HS-5 (cell line): ENCODE data around the gene FOXO3.
"Not testable (repeated sequence)": the region's sequence is repeated elsewhere in the genome, so short reads cannot be mapped to it uniquely, and the experiment has no call there.

Source experiments
- DNase-seq: peaks from one replicate; pipeline ENCODE4 v3.0.0-alpha.2; 2012; ENCODE audit warnings: low read depth

The FOXO3 gene

DNA sequence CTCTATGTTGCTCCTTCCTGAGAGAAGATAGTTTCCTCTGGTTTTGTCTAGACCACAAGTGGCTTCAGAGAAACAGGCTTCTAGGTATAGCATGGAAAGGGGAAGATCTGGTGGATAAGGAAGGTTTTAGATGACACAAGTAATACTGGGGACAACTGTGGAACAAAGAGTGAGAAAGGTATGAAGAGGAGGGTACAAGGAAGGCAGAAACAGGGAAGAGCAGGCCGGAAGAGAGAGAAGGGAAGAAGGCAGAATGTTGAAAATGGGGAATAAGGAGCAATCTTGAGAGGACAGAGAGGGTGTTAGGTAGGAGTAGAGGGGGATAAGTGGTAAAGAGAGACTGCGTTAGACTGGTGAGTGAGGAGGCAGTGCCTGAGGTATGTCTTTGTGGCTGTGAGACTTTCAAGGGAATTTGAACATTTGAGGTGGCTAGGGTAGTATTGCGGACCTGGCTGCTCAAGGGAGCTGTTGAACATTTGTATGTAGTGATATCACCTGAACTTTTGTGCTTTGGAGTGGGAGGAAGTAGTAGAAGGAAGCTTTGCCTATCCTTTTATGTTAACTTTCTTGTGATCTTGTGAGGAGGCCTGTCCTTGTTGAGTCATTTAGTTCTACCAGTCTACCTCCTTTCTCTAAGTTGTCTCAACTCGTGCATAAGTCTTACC lies 69.5 kb downstream of the FOXO3 start:
- no peak for DNase-seq

DNA sequence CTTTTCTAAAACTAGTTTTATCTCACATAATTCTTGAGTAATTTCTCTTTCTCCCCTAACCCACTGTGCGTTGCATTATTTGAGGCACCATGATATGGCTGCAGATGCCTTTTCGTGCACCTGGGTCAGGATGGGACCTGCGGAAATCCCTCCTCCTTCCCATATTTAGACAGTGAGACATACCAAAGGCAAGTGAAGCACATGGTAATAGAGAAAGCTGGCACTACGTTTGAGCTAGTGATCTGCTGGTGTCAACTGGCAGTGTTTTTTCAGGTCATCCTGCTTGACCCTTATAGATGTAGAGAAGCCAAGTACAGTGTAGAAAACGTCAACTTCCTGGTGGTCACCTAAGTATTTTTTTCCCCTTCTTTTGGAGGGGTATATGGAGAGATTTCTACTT lies 71.7 kb downstream of the FOXO3 start:
- no peak for DNase-seq

GRCh38 chr6:108633436-108633835 lies 72.7 kb downstream of the FOXO3 start:
- no peak for DNase-seq

DNA sequence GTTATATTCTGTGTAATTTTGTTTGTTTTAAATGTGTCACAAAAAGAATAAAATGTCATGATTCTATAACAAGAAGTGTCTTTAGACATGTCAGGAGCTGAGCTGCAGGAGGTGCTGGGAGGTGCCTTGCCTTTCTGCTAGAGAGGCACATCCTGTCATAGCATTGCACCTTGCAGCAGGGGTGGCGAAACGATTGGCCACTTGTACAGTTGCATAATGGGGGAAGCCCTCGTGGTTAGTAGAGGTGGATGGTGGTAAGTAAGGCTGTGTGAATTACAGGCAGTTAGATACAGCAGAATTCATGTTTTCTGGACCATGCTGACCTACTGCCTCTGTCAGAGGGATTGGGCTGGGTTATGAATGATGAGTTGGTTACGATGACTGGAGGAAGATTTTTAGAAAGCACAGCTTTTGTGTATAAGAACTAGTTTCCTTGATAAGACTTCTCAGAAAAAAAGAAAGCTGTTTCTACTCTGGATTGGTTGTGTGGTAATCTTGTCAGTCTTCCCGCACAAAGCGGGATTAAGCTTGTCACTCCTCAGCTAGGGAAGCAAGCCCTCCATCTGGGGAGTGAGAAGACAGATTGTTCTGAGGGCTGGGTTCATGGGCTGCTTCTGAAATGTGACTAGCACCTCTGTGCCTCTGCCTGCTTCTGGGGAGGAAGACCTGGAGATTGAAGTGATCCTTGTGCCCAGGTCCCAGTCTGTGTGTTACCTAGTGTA lies 74.9 kb downstream of the FOXO3 start:
- DNase-seq = no peak

GRCh38 chr6:108637963-108638362 lies 77.2 kb downstream of the FOXO3 start:
- no peak for DNase-seq

GRCh38 chr6:108638993-108639392 lies 78.3 kb downstream of the FOXO3 start:
- no peak for DNase-seq

DNA sequence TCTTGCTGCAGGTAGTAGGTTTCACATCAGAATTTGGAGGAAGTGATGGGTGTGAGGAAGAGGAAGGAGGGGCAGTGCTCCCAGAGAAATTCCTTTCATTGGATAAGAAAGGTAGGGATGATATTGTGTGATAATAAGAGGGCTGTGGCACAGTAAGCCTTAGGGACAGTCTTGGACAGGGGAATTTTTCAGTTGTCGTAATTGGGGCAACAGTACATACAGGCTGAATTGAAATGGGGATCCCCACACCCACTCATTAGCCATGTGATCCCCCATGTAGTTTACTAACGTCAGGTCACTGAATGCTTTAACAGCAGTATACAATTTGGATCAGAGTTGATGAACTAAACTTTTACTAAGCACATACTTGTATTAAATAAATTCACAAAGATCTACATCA lies 79.4 kb downstream of the FOXO3 start:
- DNase-seq = no peak

DNA sequence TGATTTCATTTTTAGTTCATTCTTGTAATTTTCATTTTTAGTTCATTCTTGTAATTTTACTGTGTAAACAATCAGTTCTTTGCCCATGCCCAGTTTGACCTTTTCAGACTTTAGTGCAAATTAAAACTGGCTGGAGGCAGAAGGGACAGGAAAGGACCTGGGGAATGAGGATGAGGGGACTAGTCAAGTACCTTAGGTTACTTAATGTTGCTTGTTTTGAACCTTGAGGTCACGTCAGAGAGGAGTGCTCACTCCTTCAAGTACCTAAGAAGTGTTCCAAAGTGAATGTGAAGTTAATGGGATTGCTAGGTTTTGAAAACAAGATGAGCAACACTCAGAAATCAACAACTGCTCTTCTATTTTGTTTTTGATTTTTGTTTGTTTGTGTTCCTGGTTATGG lies 82.5 kb downstream of the FOXO3 start:
- no peak for DNase-seq

GRCh38 chr6:108644252-108644651 lies 83.5 kb downstream of the FOXO3 start:
- no peak for DNase-seq

DNA sequence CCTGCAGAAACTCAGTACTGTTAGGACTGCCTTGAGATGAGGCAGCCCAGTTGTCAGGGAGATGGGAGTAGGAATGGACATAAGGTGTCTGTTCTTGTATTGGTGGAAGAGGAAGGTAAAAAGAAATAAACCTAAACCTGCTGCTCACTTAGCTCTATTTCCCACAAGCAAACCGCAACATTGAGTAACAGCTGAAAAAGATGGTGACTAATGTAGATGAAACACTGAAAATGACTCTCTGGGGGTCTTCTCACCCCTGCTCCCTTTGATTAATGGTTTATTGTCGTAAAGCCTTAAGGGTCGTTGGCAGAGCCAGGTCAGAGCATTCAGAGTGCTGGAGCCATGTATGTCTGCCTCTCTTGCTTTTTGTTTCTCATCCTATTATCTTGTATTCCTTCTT lies 87.5 kb downstream of the FOXO3 start:
- DNase-seq = no peak

DNA sequence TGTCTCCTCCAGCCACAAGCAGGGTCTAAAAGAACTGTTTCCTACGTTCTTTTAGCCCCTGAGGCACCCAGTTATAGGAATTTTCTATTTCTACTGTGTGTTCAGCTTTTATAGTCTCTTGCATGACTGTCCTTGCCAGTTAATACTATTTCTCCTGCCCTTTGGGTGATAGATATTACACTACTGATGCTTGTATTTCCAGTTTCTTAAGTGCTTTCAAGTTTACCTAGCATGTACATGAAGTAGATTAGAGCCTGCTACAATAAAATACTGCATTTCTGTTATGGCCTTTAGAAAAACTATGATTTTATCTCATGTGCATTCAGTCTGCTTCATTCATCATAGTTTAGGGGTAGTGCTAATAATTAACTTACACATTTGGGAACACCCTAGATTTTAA lies 89.6 kb downstream of the FOXO3 start:
- no peak for DNase-seq

GRCh38 chr6:108650781-108651180 lies 90.1 kb downstream of the FOXO3 start:
- peak; percentile 71 for DNase-seq

DNA sequence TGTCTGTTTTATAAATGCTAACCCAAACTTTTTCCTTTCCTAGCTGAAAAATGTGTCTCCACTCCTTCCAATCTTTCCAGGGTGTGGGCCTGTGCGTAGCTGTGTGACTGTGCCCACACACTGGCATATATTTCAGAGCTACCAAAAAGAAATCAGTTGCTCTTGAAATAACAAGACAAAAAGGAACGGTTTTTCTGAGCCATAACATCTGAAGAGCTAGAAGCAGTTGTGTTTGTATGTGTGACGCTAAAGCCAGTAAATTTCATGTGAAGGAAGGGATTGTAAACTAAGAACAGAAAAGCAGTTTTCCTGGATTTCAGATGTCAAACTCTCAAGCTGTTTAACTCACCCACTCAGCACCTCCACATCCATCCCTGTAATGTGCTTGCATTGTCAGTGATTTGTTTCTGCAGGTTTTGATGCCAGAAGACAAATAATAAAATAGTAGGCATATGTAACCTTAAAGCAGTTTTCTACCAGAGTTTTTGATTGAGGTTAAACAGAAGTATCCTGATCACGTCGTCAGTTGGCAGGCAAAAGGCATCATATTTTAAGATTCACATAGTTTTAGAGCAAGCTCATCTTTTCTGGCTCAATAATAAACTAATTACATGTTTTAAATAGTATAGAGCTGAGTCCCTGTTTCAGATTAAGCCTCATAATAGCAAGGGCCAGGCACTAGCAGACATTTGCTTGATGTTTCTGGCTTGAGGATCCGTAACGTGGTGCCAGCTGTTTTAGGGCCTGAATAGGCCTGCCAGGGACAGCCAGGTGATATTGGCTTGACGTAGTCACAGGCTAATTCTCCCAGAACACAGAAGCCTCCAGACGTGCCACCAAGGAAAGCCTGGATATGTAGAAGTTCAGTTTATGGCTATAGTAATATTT lies 90.9 kb downstream of the FOXO3 start:
- peak; percentile 87 for DNase-seq

- no peak for DNase-seq
Observed at GRCh38 chr6:108652375-108652774, 91.7 kb downstream of the FOXO3 start.

GRCh38 chr6:108653949-108654348 lies 93.2 kb downstream of the FOXO3 start:
- DNase-seq = no peak

GRCh38 chr6:108654465-108655106 lies 93.9 kb downstream of the FOXO3 start:
- DNase-seq = no peak

- no peak for DNase-seq
Observed at GRCh38 chr6:108655806-108656651, 95.3 kb downstream of the FOXO3 start.

GRCh38 chr6:108656836-108657235 lies 96.1 kb downstream of the FOXO3 start:
- no peak for DNase-seq

GRCh38 chr6:108658174-108658573 lies 97.5 kb downstream of the FOXO3 start:
- DNase-seq = no peak

DNA sequence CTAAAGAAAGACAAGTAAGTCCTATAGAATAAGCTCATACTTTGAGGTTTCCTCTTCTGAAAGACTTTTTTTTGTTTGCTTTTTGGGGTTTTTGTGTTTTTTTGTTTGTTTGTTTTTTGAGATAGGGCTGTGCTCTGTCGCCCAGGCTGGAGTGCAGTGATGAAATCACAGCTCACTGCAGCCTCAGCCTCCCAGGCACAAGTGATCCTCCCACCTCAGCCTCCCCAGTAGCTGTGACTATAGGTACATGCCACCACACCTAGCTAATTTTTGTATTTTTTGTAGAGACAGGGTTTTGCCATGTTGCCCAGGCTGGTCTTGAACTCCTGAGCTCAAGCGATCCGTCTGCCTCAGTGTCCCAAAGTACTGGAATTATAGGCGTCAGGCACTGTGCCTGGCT lies 98.1 kb downstream of the FOXO3 start:
- not testable (repeated sequence) for DNase-seq

GRCh38 chr6:108660251-108660650 lies 99.5 kb downstream of the FOXO3 start:
- DNase-seq = no peak
